Measurements from ENCODE around the gene NHS.

NHS gene

DNA sequence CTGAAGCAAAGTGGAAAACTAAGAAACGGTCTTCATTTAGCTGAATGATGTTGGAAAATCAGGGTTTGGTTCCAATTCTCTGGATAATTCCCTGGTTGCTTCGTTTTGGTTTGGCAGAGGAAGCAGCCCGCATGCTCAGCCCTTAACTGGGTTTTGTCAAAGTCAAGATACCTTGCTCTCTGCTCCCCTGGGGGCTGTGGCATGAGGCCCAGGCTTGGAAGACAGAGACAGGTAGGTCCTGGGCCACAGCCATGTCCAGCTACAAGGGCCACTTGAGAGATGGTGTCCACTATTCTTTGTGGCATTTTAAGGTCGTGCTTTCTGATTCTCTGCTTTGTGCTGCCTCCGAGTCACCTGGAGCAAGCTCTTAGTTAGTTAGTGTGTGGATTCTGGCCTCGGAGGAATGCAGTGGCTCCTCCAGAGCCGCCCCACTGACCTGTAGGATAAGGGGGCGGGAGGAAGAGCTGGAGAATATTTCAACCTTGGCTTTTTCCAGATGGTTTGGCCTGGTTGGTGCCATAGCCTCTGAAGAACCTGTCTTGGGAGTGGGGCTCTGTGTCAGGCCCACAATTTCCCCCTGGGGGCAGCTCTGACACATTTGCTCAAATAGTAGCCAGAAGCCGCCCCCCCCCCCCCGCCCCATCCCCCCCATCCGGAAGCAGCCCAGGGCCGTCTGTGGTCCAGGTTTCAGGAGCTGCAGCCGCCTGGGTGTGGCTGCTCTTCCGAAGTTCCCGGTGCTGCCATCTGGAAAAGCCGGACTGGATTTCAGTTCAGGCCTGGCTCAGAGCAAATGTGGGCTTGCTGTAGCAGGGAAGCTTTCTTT, 147.1 kb downstream of the NHS start:
- H3K27me3 ChIP-seq (ENCODE audit: insufficient read depth, poor library complexity, severe bottlenecking), result no peaks in the 10 kb centered on the region
- no peak for TF ChIP-seq POLR2AphosphoS5 (IDR thresholded peaks at IDR 0.05; ENCODE audit: low read depth)
- no peak overlapping the region for H3K4me3 ChIP-seq (replicated peaks; ENCODE audit: insufficient read depth, low read length)
- DNase-seq (ENCODE audit: low read depth in 1 of 2, low spot score in 1 of 2), result no peak
- no peak overlapping the region for H3K27ac ChIP-seq (replicated peaks)

DNA sequence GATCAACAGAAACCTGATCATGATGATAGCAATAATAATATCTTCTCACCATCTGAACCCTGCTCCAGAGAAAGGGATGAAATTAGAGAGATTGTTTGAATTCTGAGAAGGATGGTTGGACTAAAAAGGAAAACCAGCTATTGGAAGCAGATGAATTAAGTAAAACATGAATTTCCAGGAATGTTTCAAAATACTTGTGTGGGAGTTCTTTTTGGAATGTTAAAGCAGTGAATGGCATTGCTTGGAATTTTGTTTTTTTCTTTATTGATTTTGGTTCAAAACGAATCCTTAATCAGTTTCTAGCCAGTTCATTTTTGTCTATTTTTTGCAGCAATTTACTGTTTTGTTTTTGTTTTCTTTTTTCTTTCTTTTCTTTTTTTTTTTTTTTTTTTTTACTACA, 150.3 kb downstream of the NHS start:
- no peak overlapping the region for H3K4me3 ChIP-seq (replicated peaks; ENCODE audit: insufficient read depth, low read length)
- DNase-seq (ENCODE audit: low read depth in 1 of 2, low spot score in 1 of 2), result no peak
- TF ChIP-seq POLR2AphosphoS5 (IDR thresholded peaks at IDR 0.05; ENCODE audit: low read depth), result no peak
- TF ChIP-seq SPI1 (IDR thresholded peaks at IDR 0.05; ENCODE audit: borderline replicate concordance, low read depth), result no peak
- TF ChIP-seq, protein P1, sequence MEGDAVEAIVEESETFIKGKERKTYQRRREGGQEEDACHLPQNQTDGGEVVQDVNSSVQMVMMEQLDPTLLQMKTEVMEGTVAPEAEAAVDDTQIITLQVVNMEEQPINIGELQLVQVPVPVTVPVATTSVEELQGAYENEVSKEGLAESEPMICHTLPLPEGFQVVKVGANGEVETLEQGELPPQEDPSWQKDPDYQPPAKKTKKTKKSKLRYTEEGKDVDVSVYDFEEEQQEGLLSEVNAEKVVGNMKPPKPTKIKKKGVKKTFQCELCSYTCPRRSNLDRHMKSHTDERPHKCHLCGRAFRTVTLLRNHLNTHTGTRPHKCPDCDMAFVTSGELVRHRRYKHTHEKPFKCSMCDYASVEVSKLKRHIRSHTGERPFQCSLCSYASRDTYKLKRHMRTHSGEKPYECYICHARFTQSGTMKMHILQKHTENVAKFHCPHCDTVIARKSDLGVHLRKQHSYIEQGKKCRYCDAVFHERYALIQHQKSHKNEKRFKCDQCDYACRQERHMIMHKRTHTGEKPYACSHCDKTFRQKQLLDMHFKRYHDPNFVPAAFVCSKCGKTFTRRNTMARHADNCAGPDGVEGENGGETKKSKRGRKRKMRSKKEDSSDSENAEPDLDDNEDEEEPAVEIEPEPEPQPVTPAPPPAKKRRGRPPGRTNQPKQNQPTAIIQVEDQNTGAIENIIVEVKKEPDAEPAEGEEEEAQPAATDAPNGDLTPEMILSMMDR (IDR thresholded peaks at IDR 0.05; ENCODE audit: insufficient read depth, low read length), result no peak
- H3K27me3 ChIP-seq (ENCODE audit: insufficient read depth, poor library complexity, severe bottlenecking), result no peaks in the 10 kb centered on the region
- H3K27ac ChIP-seq (replicated peaks), result no peak overlapping the region

DNA sequence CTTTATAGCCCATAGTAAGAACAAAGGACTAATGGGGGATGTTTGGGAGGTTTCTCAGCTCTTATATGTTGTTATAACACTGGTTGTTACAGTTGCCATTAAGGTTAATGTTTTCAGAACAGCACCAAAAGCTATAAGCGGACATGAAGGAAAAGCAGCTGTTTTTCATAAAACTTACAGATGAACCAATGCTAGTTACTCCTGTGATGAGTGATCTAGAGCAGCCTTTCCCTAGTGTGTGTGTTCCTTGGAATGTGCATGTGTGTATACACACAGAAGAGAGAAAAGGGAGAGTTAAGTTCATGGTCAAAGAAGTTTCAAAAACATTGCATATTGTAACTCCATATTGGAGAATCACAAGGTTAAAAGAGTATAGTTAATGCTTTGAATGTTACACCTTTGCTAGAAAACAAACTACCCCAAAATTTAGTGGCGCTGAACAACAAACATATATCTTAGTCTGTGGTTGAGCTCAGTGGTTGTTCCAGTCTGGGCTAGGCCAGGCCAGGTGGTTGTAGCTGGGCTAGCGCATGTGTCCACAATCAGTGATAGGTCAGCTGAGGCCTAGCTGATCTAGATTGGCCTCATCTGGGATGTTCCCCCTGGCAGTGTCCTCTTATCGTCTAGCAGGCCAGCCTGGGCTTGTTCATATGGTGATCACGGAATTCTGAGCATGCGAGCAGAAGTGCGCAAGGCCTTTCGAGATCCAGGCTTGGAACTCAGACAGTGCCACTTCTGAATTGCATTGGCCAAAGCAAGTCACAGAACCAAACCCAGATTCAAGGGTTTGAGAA, 151.0 kb downstream of the NHS start:
- Histone ChIP-seq H3K4me3 (replicated peaks; ENCODE audit: insufficient read depth, low read length) (no peak overlapping the region), H3K27me3 (ENCODE audit: insufficient read depth, poor library complexity, severe bottlenecking) (no peaks in the 10 kb centered on the region), H3K27ac (replicated peaks) (no peak overlapping the region)
- TF ChIP-seq, protein P2, sequence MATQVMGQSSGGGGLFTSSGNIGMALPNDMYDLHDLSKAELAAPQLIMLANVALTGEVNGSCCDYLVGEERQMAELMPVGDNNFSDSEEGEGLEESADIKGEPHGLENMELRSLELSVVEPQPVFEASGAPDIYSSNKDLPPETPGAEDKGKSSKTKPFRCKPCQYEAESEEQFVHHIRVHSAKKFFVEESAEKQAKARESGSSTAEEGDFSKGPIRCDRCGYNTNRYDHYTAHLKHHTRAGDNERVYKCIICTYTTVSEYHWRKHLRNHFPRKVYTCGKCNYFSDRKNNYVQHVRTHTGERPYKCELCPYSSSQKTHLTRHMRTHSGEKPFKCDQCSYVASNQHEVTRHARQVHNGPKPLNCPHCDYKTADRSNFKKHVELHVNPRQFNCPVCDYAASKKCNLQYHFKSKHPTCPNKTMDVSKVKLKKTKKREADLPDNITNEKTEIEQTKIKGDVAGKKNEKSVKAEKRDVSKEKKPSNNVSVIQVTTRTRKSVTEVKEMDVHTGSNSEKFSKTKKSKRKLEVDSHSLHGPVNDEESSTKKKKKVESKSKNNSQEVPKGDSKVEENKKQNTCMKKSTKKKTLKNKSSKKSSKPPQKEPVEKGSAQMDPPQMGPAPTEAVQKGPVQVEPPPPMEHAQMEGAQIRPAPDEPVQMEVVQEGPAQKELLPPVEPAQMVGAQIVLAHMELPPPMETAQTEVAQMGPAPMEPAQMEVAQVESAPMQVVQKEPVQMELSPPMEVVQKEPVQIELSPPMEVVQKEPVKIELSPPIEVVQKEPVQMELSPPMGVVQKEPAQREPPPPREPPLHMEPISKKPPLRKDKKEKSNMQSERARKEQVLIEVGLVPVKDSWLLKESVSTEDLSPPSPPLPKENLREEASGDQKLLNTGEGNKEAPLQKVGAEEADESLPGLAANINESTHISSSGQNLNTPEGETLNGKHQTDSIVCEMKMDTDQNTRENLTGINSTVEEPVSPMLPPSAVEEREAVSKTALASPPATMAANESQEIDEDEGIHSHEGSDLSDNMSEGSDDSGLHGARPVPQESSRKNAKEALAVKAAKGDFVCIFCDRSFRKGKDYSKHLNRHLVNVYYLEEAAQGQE (IDR thresholded peaks at IDR 0.05; ENCODE audit: insufficient replicate concordance, low read depth), result no peak
- DNase-seq (ENCODE audit: low read depth in 1 of 2, low spot score in 1 of 2), result no peak

DNA sequence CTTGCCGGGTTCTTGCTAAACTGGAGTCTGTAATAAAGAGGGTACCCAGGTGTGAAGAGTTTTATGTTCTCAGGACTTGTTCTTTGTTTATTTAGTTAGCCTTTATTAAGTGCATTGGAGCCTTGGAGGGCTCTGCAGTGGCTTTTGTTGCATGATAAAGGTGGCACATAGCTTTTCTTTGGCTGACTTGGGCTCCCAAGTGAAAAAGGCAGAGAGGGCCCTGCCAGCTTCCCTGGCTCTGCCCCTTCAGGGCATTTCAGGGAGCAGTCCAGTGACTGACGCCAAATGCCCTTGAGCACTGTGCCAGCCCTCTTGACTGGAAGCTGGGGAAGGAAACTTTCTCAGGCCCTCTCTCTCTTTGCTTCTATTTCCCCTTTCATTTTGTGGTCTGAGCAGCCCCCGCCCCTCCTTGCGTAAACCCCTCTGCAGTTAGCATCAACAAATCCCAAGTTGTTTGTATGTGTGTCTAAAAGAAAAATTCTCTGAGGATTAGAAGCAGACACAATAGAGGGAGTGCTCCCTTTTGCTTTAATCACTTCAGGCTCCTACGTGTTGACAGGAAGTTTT, 152.2 kb downstream of the NHS start:
- no peak overlapping the region for H3K4me3 ChIP-seq (replicated peaks; ENCODE audit: insufficient read depth, low read length)
- DNase-seq (ENCODE audit: low read depth in 1 of 2, low spot score in 1 of 2), result peak; percentile 24 to 80
- H3K27ac ChIP-seq (replicated peaks), result peak overlapping the region; percentile 77
- TF ChIP-seq, protein P1 (IDR thresholded peaks at IDR 0.05; ENCODE audit: insufficient read depth, low read length), result no peak
- no peak for TF ChIP-seq POLR2AphosphoS5 (IDR thresholded peaks at IDR 0.05; ENCODE audit: low read depth)
- TF ChIP-seq GABPA (IDR thresholded peaks at IDR 0.05; ENCODE audit: low read depth), result no peak
- TF ChIP-seq, protein P2 (IDR thresholded peaks at IDR 0.05; ENCODE audit: insufficient replicate concordance, low read depth), result no peak
- TF ChIP-seq SPI1 (IDR thresholded peaks at IDR 0.05; ENCODE audit: borderline replicate concordance, low read depth), result no peak
- no peaks in the 10 kb centered on the region for H3K27me3 ChIP-seq (ENCODE audit: insufficient read depth, poor library complexity, severe bottlenecking)
